Duodenal mucosa (tissue), 2 donors: ENCODE results near the gene COBL.

Experiments used
- H3K27ac ChIP-seq: one replicate; pipeline ENCODE4 v1.7.0; 2013; ENCODE audit warnings: low read depth, low read length
- H3K27me3 ChIP-seq, 2 donors: one replicate each; pipeline ENCODE4 v1.7.0; 2013; ENCODE audit warnings: low read length in 2 of 2, control low read depth in 1 of 2; ENCODE audit not compliant: insufficient read depth in 2 of 2, control insufficient read depth in 1 of 2
- H3K36me3 ChIP-seq, 2 donors: one replicate each; pipeline ENCODE4 v1.7.0; 2013; ENCODE audit warnings: low read length in 2 of 2, control low read depth in 1 of 2; ENCODE audit not compliant: insufficient read depth in 2 of 2, control insufficient read depth in 1 of 2
- H3K4me1 ChIP-seq, 2 donors: one replicate each; pipeline ENCODE4 v1.7.0; 2013; ENCODE audit warnings: low read length in 2 of 2, control low read depth in 1 of 2; ENCODE audit not compliant: insufficient read depth in 2 of 2, control insufficient read depth in 1 of 2
- H3K4me3 ChIP-seq, 2 donors: one replicate each; pipeline ENCODE4 v1.7.0; 2013; ENCODE audit warnings: low read length in 2 of 2, low read depth in 1 of 2
- H3K9ac ChIP-seq, 2 donors: one replicate each; pipeline ENCODE4 v1.7.0; 2013; ENCODE audit warnings: low read length in 2 of 2, low read depth in 1 of 2
- H3K9me3 ChIP-seq, 2 donors: one replicate each; pipeline ENCODE4 v1.7.0; 2013; ENCODE audit warnings: low read length in 2 of 2, control low read depth in 1 of 2; ENCODE audit not compliant: control insufficient read depth in 1 of 2

The COBL gene

GRCh38 chr7:51013218-51013786, 303.3 kb downstream of the COBL start:
- Histone ChIP-seq H3K27ac (no peak overlapping the region), H3K4me3 (no peak overlapping the region), H3K36me3 (peaks cover 0 to 2% of the 10 kb centered on the region in 2 donors), H3K4me1 (no peaks in the 10 kb centered on the region), H3K27me3 (no peaks in the 10 kb centered on the region), H3K9ac (no peak overlapping the region), H3K9me3 (no peaks in the 10 kb centered on the region)

- Histone ChIP-seq H3K9ac (no peak overlapping the region), H3K27ac (no peak overlapping the region), H3K9me3 (no peaks in the 10 kb centered on the region), H3K4me3 (no peak overlapping the region), H3K36me3 (peaks cover 0 to 2% of the 10 kb centered on the region in 2 donors), H3K4me1 (no peaks in the 10 kb centered on the region), H3K27me3 (no peaks in the 10 kb centered on the region)
Measured at GRCh38 chr7:51012569-51013217, 303.9 kb downstream of the COBL start.

GRCh38 chr7:51011710-51012350, 304.8 kb downstream of the COBL start:
- H3K4me3 ChIP-seq, result no peak overlapping the region
- no peak overlapping the region for H3K9ac ChIP-seq
- no peaks in the 10 kb centered on the region for H3K9me3 ChIP-seq
- H3K27ac ChIP-seq, result no peak overlapping the region
- peaks cover 0 to 2% of the 10 kb centered on the region in 2 donors for H3K36me3 ChIP-seq
- no peaks in the 10 kb centered on the region for H3K27me3 ChIP-seq
- no peaks in the 10 kb centered on the region for H3K4me1 ChIP-seq

GRCh38 chr7:51010534-51010933, 306.1 kb downstream of the COBL start:
- H3K36me3 ChIP-seq, result no peaks in the 10 kb centered on the region
- no peaks in the 10 kb centered on the region for H3K27me3 ChIP-seq
- H3K4me3 ChIP-seq, result no peak overlapping the region
- H3K27ac ChIP-seq, result no peak overlapping the region
- no peaks in the 10 kb centered on the region for H3K9me3 ChIP-seq
- no peak overlapping the region for H3K9ac ChIP-seq
- no peaks in the 10 kb centered on the region for H3K4me1 ChIP-seq

- no peaks in the 10 kb centered on the region for H3K27me3 ChIP-seq
- no peaks in the 10 kb centered on the region for H3K4me1 ChIP-seq
- H3K9ac ChIP-seq, result no peak overlapping the region
- no peak overlapping the region for H3K27ac ChIP-seq
- H3K4me3 ChIP-seq, result no peak overlapping the region
- H3K36me3 ChIP-seq, result no peaks in the 10 kb centered on the region
- H3K9me3 ChIP-seq, result no peaks in the 10 kb centered on the region
Measured at GRCh38 chr7:51009716-51010496, 306.7 kb downstream of the COBL start.

GRCh38 chr7:51007551-51008505, 308.8 kb downstream of the COBL start:
- Histone ChIP-seq H3K36me3 (no peaks in the 10 kb centered on the region), H3K9ac (no peak overlapping the region), H3K4me1 (no peaks in the 10 kb centered on the region), H3K27me3 (no peaks in the 10 kb centered on the region), H3K27ac (no peak overlapping the region), H3K9me3 (no peaks in the 10 kb centered on the region), H3K4me3 (no peak overlapping the region)

GRCh38 chr7:51006483-51007235, 309.9 kb downstream of the COBL start:
- H3K4me3 ChIP-seq, result no peak overlapping the region
- no peaks in the 10 kb centered on the region for H3K4me1 ChIP-seq
- H3K9ac ChIP-seq, result no peak overlapping the region
- H3K9me3 ChIP-seq, result no peaks in the 10 kb centered on the region
- no peak overlapping the region for H3K27ac ChIP-seq
- H3K36me3 ChIP-seq, result no peaks in the 10 kb centered on the region
- H3K27me3 ChIP-seq, result no peaks in the 10 kb centered on the region

GRCh38 chr7:51005074-51005473, 311.5 kb downstream of the COBL start:
- Histone ChIP-seq H3K36me3 (no peaks in the 10 kb centered on the region), H3K9me3 (peaks cover 0 to 3% of the 10 kb centered on the region in 2 donors), H3K4me1 (no peaks in the 10 kb centered on the region), H3K4me3 (no peak overlapping the region), H3K9ac (no peak overlapping the region), H3K27ac (no peak overlapping the region), H3K27me3 (no peaks in the 10 kb centered on the region)

GRCh38 chr7:51000956-51001355, 315.7 kb downstream of the COBL start:
- Histone ChIP-seq H3K4me3 (no peak overlapping the region), H3K27me3 (no peaks in the 10 kb centered on the region), H3K27ac (no peak overlapping the region)

More at GRCh38 chr7:51000956-51001355, 315.7 kb downstream of the COBL start:
- H3K9ac ChIP-seq, result no peak overlapping the region
- peaks cover 0 to 3% of the 10 kb centered on the region in 2 donors for H3K9me3 ChIP-seq
- H3K4me1 ChIP-seq, result no peaks in the 10 kb centered on the region
- no peaks in the 10 kb centered on the region for H3K36me3 ChIP-seq
